Activated CD4-positive, alpha-beta T cell treated with anti-CD3 and anti-CD28 coated beads for 24 hours (primary cell): ENCODE results near the gene RAB5A.
"Not testable (repeated sequence)": the region's sequence is repeated elsewhere in the genome, so short reads cannot be mapped to it uniquely, and the experiment has no call there.

ENCODE experiments used
- DNase-seq, 2 donors: peaks; one replicate each; pipeline ENCODE4 v3.0.0-alpha.2; 2020; ENCODE audit warnings: low read depth in 2 of 2

RAB5A gene

DNA sequence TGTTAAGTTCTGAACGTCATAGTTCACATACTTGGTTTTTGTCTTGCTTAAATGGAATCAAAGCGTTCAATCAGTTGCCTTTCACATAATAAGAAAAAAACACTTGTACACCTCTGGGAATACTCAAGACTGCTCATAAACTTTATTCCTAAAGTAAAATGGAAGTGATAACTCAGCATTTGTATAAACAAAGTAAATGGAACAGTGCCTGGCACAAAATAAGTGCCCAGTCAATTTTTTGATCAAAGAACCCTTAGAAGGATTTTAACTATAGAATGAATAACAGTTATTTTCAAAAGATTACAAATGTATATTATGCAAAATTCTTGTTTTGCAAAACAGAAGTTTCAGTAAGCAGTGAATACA, 1.3 kb downstream of the RAB5A start:
- DNase-seq, result no peak

DNA sequence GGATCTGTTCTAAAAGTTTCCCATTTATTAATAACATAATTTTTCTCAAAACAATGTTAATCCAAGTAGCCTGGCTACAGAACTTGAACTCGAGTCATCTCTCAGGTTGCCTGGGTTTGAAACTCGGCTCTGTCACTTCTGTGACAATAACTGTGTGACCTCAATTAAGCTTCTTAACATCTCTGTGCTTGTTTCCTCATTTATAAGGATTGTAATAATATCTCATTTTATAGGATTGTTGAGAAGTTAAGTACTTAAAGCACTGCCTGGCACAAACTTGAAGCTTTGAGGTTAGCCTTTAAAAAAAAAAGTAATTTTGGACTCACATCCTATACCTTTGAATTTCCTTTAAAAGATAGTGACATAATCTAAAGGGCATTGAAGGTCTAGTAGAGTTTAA, 3.4 kb downstream of the RAB5A start:
- DNase-seq, result no peak

DNA sequence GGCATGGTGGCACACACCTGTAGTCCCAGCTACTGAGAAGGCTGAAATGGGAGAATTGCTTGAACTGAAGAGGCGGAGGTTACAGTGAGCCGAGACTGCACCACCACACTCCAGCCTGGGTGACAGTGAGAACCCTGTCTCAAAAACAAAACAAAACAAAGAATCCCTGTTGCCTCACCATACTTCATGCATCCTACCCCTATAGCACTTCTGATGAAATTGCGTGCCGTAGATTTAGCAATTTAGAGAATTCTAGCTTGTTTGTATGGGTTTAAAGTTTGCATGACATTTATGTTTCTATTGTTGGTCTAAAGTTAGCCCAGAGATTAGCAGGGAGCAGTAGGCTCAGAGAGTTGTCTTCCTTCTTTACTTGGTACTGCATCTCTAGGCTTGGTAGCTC, 7.8 kb downstream of the RAB5A start:
- no peak for DNase-seq

DNA sequence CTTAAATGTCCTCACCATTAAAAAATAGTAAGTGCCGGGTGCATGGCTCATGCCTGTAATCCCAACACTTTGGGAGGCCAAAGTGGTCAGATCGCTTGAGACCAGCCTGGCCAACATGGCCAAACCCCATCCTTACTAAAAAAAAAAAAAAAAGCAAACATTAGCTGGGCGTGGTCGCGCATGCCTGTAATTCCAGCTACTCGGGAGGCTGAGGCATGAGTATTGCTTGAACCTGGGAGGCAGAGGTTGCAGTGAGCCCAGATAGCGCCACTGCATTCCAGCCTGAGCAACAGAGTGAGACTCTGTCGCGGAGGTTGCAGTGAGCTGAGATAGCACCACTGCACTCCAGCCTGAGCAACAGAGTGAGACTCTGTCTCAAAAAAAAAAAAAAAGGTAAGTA, 10.5 kb downstream of the RAB5A start:
- DNase-seq, result not testable (repeated sequence)

DNA sequence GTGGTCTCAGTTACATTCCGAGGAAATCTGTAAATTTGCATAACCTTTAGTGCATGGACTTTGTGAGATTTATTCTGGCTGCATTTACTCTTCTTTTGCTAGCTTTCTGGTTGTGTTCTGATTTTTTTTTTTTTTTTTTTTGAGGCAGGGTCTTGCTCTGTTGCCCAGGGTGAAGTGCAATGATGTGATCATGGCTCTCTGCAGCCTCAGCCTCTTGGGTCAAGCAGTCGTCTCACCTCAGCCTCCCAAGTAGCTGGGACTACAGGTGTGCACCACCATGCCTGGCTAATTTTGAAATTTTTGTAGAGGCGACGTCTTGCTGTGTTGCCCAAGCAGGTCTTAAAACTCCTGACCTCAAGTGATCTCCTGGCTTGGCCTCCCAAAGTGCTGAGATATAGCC, 12.6 kb downstream of the RAB5A start:
- no peak for DNase-seq

DNA sequence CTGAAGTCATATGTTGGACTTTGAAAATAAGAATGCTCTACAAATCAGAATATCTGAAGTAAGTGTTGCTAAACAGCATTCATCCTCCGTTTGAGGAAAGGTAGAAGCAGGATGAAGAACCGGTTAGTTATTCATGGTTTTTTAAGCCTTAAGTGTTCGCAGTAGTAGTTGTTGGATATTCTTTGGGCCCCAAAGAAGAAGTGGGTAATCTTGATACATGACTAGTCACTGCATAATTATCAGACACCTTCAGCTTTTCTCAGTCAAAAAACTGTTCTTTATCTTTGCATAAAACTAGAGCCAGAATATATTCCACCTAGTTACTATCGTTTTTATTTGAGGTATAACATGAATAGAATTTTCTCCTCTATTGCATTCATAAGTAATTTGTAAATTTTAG, 13.8 kb downstream of the RAB5A start:
- no peak for DNase-seq

DNA sequence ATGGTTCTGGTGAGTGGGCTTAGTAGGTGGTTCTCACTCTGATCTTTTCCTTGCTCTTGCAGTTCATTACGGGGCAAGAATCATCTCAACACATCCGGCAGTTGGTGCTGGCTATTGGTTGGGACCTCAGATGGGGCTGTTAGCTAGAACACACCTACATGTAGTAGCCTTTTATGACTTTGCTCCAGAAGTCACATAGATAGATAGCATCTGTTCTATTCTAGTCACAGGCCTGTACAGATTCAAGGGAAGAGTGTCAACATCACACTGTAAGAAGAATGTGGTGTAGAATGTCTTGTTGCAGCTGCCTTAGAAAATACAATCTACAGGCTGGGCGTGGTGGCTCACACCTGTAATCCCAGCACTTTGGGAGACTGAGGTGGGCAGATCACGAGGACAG, 15.1 kb downstream of the RAB5A start:
- DNase-seq, result no peak

DNA sequence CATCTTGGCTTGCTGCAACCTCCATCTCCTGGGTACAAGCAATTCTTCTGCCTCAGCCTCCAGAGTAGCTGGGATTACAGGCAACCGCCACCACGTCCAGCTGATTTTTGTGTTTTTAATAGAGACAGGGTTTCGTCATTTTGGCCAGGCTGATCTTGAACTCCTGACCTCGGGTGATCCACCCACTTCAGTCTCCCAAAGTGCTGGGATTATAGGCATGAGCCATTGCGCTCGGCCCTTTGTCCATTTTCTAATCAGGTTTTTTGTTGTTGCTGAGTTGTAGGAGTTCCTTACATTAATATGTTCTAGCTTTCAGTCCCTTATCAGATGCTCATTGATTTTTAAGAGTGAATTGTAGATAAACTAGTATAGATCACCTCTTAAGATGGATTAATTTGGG, 20.3 kb downstream of the RAB5A start:
- no peak for DNase-seq

DNA sequence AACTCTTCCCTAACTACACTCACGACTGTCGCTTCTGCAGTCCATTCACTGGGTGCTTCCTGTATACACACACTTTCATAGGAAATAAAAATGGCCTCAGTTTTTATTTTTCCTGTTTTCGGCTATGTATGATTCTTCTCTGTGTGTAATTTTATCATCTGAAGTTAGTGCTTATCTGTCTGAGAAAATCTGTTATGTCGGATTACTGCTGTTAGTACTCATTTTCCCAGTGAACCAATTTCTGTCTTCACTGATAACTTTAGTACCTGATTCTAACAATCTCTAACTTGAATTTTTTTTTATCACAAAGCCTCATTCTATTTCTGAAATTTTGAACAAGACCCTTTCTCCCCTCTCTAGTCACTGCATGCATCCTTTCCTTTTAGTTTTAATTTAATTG, 20.9 kb downstream of the RAB5A start:
- DNase-seq, result no peak

DNA sequence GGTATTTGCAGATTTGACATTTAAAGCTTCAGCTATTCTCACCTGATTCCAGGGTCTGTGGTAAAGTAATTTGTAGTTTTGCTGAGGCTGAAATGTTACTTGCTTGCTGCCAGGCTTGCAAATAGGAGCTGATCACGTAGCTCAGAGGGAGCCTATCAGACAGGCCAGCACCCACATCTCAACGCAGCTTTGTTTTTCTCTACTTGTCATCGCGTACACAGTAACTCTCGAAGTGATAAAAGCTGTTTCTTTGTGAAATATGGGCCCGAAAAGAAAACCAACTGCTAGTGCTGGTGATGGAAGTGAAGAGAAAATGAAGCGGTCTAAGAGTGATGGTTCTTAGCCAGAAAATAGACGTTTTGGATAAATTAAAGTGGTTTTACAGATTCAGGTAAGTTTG, 23.4 kb downstream of the RAB5A start:
- no peak for DNase-seq

DNA sequence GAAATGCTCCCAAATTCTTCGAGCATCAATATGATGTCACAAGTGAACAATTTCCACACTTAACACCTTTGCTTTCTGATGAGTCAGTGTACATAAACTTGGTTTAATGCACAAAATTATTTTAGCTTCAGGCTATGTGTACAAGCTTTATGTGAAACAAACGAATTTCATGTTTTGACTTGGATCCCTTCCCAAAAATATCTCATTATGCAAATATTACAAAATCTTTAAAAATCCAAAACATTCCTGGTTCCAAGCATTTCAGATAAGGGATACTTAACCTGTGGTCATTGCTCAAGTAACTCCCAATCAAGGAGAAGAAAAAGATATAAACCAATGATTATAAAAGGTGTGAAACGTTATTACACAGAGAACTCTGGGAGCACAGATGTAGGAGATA, 25.2 kb downstream of the RAB5A start:
- no peak for DNase-seq

DNA sequence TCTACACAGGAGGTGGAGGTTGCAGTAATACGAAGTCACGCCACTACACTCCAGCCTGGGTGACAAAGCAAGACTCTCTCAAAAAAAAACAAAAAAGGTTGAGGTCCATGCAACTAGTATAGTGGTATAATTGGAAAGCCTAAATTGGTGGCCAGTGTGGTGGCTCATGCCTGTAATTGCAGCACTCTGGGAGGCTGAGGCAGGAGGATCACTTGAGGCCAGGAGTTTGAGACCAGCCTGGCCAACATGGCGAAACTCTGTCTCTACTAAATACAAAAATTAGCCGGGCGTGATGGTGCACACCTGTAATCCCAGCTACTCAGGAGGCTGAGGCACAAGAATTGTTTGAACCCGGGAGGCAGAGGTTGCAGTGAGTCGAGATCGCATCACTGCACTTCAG, 42.0 kb downstream of the RAB5A start:
- not testable (repeated sequence) for DNase-seq

DNA sequence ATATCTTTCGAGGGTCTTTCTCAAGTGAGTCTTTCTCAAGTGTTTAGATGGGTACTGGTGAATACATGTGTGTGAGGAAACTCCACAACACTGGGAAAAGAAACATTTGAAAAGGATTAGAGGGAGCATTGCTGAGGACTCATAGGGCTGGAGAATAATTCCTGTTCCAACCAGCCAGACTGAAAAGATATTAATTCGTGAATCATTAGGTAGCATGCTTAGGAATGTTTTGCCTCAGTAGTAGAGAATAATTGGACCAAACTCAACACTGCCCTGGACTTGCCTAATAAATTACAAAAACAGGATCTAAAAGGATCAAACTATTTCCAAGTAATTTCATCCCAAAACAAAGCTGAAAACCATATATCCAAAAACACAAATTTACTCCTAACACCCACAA, 47.9 kb downstream of the RAB5A start:
- no peak for DNase-seq

DNA sequence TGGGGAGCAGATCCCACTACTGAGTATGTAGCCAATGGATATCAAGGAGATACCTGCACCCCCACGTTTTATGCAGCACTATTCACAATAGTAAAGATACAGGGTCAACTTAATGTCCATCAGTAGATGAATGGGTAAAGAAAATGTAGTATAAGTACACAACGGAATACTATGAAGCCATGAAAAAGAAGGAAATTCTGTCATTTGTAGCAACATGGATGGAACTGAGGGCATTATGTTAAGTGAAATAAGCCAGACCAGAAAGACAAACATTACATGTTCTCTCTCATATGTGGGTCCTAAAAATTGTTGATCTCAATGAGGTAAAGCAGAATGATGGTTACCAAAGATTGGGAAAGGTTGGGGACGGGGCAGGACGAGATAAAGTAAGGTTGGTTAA, 50.6 kb downstream of the RAB5A start:
- DNase-seq, result no peak

DNA sequence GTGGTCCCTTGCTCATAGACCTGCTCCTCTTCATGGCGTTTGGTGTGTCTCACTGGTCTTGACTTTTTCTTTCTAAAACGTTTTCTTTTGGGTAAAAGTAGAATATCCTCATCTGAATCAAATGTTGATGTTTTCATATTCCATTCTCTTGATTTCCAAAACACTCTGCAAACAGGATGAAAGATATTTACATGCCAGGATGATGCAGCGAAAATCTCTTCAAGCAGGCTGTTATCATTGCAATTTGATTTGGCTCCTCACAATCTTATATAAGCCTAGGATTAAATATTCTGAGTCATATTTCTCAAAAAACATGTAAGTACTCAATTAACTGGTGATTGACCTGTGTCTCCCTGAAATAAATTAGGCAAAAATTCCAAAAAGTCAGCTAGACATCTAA, 55.0 kb downstream of the RAB5A start:
- no peak for DNase-seq

DNA sequence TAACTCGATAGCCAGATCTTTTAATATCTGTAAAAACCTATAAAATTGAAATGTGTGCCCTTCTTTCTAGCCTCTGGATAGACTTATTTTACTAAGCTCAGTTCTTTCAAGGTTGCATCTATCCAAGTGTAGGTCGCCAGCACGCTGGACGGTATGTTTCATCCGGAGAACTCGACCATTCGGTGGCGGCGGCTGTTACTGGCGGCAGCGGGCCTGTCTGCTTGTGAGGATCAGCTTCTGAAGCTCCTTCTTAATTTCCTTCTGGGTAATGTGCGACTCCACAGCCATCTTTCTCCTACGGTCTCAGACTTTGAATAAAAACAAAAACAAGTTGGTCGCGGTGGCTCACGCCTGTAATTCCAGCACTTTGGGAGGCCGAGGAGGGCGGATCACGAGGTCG, 61.1 kb downstream of the RAB5A start:
- DNase-seq, result no peak

DNA sequence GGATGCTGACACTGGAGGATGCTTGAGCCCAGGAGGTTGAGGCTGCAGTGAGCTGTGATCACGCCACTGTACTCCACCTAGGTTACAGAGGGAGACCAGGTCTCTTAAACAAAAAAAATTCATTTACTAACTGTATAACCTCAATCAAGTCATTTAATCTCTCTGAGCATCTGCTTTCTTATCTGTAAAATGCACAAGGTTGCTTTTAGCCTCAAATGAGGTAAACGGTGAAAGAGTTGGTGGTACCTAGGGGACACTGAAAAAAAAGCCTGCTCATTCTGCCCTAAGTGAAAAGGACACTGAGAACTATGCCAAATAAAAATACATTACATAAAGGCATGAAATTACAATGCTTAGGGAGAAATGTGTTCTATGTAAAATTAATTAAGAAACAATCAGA, 61.7 kb downstream of the RAB5A start:
- DNase-seq, result no peak

DNA sequence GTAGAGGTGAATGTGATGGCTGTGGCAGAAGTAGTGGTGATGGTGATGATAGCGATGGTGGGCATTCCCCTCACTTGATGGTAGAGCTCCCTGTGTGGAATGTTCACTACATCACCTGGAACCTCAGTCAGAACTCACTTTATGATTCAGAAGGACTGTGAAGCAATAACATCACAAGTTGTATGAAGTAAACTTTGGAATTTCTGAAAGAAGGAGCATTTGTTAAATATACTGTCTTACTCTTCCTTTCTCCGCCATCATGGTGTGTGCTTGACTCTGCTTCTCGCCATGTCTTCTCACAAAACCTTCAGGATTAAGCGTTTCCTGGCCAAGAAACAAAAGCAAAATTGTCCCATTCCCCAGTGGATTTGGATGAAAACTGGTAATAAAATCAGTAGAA, 65.3 kb downstream of the RAB5A start, which contains the start of gene PP2D1:
TSS of gene PP2D1 (minus strand) at position 101 of the 400 bp plus-strand sequence. CDS start 192 bp downstream, outside the sequence.
- no peak for DNase-seq

DNA sequence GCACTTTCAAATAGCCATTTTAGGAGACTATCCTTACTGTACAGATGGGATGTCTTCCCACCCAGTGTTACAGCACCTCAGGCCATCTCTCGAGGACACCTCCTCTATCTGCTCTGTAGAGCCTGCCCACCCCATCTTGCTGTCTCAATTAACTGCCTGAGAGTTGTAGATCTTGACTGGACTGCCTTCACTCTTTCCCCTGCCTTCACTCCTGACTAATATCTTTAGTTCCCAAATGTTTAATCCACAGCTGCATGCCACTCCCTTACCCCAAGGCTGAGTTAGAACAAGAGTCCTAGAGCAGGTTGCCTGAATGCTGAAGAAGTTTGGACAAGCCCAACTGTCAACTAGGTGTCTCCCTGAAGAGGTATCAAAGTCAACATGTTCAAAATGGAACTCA, 66.5 kb downstream of the RAB5A start:
- DNase-seq, result no peak

DNA sequence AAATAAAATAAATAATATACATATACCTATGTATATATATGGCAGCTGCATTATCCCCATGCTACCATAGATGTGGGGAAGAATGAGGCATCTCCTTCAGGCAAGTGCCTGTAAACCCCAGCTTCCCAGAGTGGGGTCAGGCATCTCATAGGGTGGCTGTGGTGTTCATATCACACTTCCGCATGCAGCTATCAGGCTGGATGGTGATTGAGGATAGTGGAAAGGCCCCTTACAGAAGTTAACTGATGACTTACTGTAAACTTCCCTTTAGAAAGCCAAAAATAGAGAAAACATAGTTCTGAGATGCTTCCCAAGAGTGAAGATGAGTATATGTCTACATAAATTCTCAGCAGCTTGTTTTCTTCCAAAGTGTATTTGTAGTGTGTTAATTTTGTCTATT, 68.6 kb downstream of the RAB5A start:
- no peak for DNase-seq

DNA sequence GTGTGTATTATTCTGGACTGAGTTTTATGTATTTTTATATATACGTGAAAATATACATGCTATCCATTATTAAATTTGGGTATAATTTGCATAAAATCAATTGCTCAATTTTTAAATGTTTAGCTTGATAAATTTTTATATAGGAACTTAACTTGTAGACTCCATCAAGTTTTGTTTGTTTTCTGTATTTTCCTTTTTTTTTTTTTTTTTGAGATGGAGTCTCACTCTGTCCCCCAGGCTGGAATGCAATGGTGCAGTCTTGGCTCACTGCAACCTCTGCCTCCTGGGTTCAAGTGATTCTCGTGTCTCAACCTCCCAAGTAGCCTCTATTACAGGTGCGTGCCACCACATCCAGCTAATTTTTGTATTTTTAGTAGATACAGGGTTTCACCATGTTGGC, 69.2 kb downstream of the RAB5A start:
- DNase-seq, result not testable (repeated sequence)

DNA sequence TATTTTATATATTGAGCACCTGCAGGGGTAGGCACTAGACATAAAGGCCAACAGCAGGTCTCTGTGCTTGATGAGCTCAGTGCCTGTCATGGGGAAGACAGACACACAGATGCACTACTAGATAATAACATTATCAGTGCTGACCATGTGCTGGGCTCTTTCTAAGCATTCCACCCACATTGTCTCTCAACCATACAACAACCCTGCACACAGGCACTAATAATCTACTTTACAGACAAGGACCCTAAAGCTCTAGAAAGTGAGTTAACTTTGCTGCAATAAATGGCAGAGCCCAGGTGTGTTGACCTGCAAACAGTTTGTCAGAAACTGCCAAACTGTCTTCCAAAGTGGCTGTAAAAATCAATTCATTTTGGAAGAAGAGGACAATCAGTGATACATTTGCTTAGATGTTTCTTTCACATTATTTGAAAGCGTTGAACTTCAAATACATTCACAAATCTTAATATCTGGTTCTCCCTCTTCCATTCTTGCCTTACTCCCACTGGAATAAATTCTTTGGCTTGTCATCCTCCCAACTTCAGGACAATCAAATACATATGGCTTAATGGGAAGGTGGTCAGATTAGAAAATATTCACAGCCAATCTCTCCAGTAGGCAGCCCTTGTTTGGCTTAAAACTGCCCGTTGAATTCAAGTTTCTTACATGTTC, 76.2 kb downstream of the RAB5A start:
- no peak for DNase-seq

DNA sequence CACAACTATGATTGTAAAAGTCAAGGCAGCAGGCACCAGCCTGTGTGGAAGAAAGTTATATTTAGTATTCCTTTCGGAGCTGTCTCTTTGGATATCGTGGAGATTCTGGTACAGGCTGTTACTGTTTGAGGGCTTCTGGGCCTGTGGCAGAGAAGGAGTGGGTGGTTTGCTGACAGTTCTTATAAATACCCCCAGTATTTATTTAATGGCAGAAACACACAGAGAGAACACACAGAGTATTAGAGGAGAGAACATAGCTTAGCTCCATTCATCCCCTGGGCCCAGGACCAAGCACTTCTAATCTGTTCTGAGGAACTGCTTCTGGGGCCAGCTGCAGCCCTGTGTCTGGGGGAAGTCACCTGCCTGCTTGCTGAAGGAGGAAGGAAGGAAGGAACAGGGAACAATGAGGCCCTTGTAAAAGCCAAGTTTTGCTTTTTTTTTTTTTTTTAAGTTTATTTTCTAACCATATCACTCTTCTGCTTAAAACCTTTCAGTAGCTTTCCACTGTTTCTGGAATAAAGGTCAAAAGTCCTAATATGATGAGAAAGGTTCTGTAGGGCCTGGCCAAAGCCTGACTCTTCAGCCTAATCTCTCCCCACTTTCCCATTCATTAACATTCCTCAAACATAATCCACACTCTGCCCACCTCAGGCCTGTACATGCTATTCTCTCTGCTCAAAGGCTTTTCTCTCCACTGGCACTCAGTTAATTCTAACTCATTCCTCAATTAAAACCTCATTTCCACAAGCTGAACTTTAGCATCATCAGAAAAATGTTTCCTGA, 76.9 kb downstream of the RAB5A start:
- DNase-seq, result no peak

DNA sequence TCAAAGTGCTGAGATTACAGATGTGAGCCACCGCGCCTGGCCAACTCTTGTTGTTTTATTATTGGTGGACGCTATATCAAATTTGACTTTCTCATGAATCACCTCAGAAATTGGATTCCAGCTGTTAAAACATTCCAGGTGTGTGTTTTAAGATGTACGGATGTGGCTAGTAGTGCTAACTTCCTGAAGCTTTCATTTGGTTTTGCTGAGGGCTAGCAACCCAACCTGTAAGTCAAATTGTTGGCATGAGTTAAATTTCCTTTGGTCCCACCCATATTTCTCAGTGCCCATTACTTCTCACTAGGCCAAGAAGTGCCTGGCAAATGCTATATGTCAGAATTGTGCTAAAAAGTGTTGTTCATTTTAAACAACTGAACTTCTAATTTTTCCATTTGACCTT, 80.2 kb downstream of the RAB5A start:
- DNase-seq, result no peak
